NCI-H146 (cell line): ENCODE data around the gene A4GALT.
"Not testable (repeated sequence)": the region's sequence is repeated elsewhere in the genome, so short reads cannot be mapped to it uniquely, and the experiment has no call there.

Experiments used
- DNase-seq: peaks from one replicate; lab custom pipeline; 2025; lab: John Stamatoyannopoulos, UW

Gene A4GALT

DNA sequence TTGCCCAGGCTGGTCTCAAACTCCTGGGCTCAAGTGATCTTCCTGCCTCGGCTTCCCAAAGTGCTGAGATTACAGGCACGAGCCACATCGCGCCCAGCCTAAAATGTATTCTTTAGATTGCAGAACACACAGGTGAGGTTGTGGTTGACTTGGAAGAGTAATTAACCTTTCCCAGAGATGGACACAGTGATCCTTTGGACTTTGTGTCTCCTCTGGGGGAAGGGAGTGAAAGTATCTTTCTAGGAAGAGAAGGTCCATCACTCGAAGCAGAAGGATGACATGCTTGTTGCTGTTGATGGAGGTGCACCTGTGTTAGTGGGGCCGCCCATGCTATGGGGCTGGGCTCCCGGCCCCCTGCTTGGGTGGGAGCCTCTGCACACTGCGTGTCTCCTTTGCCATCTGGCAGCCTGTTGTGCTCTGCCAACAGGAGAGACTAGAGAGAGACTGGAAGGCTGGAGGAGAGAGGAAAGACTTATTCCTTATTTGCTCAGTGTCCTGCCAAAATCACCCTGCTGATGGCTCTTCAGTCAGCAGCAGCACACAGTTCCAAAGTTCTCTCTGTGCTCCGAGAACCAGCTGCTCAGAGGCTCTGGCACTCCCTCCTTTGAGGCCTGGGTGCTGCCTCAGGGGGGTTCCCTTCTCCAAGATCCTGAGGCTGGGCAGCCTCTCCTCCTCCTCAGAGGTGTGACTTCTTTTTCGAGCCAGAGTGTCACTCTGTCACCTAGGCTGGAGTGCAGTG, 38.4 kb downstream of the A4GALT start:
- no peak for DNase-seq

DNA sequence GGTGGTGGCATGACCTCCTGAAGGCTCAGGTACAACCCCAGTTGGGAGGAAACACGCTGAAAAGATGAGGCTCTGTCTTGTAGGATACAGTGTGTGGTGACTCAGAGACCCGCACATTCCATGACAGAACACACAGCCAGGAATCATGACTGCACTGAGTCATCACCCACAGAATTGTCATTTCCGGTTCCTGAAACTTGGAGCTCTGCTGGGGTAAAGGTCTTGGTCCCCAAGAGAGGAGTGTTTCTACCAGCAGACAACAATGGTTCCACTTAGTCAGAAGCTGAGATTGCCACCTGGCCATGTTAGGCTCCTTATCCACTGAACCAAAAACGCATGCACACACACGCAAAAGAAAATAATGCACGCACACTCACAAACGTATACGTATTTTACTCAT, 40.0 kb downstream of the A4GALT start:
- no peak for DNase-seq

DNA sequence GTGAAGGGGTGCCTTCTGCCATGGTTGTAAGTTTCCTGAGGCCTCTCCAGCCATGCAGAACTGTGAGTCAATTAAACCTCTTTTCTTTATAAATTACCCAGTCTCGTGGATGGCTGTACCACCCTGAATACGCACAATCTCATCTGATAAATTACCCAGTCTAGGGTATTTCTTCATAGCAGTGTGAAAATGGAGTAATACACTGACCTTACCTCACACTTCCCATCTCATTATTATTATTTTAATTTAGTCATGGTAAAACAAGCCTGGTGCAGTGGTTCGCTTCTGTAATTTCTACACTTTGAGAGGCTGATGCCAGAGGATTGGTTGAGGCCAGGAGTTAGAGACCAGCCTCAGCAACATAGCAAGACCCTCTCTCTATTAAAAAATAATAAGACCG, 41.0 kb downstream of the A4GALT start:
- no peak for DNase-seq

DNA sequence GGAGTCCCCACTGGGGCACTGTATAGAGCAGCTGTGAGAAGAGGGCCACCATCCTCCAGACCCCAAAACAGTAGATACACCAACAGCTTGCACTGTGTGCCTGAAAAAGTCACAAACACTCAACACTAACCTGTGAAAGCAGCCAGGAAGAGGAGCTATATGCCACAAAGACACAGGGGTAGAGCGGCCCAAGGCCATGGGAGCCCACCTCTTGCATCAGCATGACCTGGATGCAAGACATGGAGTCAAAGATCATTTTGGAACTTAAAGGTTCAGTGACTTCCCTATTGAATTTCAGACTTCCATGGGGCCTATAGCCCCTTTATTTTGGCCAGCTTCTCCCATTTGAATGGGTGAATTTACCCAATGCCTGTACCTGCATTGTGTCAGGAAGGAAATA, 41.8 kb downstream of the A4GALT start:
- DNase-seq: no peak

DNA sequence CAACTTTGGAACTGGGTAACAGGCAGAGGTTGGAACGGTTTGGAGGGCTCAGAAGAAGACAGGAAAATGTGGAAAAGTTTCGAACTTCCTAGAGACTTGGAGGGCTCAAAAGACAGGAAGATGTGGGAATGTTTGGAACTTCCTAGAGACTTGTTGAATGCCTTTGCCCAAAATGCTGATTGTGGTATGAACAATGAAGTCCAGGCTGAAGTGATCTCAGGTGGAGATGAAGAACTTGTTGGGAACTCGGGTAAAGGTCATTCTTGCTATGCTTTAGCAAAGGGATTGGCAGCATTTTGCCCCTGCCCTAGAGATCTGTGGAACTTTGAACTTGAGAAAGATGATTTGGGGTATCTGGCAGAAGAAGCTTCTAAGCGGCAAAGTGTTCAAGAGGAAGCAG, 42.7 kb downstream of the A4GALT start:
- DNase-seq: not testable (repeated sequence)

DNA sequence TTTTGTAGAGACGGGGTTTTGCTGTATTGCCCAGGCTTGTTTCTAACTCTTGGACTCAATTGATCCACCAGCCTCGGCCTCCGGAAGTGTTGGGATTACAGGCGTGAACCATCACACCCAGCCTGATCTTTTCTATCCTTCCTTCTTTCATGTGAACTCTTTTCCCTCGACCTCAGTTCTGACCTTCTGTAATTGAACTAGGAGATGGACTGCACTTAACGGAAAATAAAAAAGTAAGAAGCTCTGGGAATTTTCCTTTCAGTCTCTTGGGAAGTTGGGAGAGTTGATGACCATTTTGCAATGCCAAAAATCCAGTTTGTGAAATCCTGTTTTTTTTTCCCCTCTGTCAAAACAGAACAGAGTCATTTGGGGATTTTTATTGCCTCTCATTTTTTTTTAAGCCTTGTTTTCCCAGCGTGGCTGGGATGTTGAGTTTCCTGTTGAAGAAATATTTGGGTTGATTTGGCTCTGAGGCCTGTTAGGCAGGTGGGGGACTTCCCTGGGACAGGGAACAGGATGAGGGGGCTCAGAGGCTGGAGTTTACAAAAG, 44.5 kb downstream of the A4GALT start:
- DNase-seq: no peak

DNA sequence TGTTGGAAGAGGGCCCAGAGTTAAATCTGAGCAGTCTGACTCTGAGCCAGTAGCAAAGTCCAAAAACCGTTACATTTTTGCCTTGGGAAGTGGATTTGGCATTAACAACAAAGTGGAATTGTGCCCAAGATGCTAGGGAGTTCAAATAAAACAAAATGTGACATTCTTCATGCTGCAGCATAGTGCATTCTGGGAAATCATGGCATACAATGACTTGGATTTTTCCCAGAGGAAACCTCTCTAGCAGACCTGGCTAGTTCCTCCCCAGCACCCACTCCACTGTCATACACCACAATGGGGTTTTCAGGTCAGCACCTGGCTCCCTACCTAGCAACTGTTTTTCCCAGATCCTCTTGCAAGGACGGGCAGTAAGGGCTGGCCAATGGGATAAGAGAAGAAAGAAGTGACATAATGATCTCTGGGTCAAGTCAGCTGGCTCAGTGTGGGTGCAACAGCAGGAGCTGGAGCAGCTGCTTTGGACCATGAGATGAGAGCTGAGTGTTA, 46.7 kb downstream of the A4GALT start:
- DNase-seq: peak; percentile 14

DNA sequence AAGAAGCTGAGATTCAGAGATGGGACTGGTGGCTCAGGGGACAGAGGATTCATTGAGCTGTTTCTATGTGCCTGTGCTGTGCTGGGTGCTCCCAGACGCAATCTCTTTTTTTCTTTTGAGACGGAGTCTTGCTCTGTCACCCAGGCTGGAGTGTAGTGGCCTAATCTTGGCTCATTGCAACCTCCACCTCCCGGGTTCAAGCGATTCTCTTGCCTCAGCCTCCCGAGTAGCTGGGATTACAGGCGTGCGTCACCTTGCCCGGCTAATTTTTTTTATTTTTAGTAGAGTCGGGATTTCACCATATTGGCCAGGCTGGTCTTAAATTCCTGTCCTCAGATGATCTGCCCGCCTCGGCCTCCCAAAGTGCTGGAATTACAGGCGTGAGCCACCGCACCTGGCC, 47.6 kb downstream of the A4GALT start:
- not testable (repeated sequence) for DNase-seq

DNA sequence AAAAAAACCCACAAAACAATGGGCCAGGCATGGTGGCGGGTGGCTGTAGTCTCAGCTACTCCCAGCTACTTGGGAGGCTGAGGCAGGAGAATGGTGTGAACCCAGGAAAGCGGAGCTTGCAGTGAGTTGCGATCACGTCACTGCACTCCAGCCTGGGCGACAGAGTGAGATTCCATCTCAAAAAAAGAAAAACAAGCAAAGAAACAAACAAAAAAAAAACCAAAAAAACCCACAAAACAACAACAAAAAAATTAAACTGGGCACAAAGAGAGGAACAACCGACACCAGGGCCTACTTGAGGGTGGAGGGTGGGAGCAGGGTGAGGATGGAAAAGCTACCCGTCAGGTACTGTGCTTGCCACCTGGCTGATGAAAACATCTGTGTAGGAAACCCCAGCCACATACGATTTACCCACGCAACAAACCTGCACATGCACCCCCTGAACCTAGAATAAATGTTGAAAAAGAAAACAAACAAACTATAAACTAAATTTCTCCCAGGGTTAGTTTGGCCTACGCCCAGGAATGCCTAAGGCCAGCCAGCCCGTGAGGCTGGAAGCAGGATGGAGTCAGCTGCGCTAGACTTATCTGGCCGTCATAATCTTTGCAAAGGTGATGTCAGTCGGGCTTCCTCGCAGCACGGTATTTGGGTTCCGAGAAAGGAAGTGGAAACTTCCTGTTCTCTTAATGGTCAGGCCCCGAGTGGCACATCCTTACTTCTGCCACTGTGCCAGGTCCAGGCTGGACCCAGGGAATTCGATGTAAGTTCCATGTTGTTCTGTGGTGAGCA, 49.6 kb downstream of the A4GALT start:
- DNase-seq: no peak

DNA sequence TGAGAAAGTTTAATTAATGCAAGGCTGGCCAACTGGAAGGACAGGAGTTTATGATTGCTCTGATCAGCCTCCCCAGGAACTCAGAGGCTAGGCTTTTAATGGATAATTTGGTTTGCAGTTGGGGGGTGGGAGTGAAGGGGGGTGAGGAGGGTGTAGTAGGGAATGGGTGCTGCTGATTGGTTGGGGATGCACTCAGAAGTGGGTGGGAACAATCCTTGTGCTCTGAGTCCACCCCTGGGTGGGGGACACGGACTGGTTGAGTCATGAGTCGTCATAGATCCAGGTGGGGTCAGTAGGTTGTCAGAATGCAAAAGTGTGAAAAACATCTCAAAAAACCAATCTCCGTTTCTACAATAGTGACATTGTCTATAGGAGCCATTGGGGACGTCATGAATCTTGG, 50.6 kb downstream of the A4GALT start:
- no peak for DNase-seq

DNA sequence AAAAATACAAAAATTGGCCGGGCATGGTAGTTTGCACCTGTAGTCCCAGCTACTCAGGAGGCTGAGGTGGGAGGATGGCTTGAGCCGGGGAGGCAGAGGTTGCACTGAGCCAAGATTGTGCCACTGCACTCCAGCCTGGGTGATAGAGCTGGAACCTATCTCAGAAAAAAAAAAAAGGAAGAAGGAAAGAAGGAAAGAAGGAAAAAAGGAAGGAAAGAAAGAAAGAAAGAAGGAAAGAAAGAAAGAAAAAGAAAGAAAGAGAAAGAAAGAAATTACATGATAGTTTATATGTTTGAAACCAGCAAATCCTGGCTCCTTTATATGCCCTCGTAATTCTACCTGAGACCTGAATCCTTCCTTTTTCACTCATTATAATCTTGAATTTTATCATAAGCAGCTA, 54.3 kb downstream of the A4GALT start:
- DNase-seq: not testable (repeated sequence)

DNA sequence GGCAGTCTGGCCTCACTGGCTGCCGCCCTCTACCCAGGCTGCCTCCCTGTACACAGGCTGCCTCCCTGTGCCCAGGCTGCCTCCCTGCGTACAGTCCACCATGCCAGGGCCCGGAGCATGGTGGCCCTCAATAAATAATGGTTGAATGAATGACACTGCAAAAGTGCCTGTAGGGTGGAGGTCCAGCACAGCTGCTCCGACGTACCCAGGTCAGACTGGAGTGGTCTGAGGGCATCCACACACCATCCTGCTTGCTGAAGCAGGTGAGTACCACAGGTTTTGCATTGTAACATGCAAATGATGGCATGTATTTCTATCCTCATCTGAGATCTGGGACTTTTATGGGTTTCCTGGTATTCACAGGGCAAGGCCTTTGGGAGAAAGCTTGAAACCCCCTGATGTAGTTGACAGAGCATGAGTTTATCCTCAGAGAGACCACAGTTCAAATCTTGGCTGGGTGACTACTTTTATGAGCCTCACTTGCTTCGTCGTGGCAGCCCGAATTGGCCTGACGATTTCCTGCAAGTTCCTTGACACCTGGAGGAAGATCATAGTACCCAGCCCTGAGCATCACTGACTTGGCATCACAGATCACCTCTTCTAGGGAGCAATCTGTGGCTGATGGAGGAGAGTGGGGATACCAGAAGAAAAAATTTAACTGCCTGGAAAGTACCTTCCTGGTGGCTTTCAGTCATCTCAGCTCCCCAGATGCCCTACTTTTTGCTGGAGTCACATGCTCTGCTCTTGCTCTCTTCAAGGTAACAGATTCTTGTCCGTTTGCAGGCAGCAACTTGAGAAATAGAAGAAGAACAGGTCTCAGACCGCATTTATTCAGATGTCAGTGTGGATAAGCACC, 55.5 kb downstream of the A4GALT start:
- DNase-seq: no peak

DNA sequence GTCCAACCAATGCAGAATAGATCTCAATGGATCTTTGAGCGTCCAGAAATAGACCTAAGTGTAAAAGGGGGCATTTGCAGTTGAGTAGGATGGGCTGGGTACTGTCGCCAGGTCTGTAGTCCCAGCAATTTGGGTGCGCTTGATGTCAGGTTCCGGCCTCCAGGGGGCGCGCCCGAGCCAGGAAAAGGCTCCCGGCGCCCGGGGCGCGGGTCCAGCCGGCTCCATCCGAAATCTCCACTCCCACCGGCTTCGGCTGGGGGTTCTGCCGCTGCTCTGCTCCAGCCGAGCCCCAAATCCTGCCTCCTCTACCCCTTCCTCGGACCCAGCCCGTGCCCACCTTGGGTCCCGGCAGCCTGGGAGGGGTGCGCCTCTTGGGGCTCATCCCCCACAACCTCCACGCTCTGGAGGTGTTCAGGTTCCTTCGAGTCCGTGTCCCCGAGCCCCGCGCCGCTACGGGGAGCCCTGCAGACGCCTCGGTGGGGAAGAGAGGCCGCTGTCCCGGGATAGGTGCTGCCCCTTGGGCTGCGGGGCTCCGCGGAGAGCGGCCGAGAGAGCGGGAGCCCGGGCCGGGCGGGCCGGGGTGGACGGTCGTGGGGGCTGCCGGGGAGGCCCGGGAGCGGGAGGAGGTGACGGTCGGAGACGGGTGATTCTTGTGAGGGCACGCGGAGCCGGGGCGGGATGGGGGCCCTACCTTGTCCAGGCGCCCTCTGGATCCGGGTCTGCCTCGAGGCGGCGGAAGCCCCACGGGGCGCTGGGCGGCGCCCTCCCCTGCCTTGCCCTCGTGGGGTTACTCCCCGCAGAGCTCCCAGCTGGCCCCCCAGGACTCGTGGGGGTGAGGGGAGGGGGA, 58.5 kb downstream of the A4GALT start:
- DNase-seq: peak; percentile 57

DNA sequence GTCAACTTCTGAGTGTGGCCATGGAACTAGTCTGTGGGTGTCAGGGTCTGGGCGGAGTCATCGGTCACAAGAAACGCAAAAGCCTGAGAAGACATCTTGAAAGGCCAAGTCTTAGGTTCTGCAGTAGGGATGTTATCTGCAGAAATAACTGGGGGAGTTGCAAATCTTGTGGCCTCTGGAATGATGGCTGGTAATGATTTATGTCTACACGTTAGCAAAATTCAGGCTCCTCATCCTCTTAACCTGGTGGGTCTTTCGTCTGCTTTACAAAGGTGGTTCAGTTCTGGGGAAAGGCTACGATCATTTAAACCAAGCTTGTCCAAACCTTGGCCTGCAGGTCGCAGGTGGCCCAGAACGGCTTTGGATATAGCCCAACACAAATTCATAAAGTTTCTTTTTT, 64.1 kb downstream of the A4GALT start:
- no peak for DNase-seq

DNA sequence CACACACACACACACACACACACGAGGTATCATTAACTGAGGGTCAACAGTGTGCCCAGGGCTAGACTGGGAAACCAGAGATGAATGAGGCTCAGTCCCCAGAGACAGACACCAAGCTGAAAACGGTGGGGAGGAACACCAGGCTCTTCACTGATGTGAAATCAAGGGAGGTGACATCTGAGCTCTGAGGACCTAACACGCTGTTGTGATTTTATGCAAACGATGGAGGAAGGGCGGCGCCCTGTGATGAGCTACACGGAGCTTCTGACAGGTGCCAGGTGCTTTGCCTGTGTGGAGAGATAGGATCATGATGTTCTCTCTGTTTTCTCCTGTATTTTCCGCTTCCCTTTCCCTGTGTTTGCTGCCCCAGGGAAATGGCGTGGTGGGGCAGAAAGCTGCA, 65.0 kb downstream of the A4GALT start:
- DNase-seq: peak; percentile 69

DNA sequence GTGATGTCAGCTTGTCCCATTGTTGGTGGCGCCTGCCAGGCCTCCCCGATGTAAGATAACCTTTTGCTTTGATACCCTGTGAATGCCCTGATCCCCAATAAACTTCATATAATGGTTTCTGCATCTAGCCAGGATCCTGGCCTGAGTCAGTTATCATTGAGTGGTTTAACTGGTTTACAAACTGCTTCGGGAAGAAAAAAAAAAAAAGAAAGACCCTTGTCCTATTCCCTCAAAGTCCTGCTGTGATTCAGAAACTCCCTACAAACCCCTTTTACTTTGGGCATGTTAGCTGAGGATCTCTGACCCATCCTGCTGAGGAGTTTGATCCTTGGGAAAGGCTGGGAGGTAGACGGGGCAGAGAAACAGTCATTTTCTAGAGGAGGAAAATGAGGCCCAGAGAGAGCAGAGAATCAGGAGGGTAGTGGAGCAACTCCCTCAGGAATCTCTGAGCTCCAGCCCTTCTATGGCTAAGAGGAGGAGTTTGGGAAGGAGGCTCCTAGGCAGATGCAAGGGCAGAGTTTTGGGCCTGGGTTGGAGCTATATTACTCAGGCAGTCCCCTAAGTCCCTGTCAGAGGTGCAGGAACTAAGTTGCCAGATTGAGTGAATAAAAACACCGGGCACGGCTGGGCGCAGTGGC, 66.1 kb downstream of the A4GALT start:
- DNase-seq: no peak

DNA sequence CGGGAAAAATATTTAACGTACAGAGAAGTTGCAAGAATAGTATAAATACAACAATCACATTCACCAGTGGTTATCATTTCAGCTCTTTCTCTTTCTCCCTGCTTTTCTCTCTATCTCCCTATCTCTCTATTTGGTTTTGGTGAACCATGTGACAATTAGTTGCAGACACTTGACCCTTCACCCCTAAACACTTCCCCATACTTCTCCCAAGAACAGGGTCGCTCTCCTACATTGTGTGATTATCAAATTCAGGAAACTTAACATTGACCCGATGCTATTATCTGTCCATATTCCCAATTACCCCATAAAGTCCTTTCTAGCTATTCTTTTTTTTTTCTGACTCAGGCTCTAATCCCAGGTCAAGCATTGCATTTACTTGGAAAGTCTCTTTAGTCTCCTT, 66.7 kb downstream of the A4GALT start:
- no peak for DNase-seq

DNA sequence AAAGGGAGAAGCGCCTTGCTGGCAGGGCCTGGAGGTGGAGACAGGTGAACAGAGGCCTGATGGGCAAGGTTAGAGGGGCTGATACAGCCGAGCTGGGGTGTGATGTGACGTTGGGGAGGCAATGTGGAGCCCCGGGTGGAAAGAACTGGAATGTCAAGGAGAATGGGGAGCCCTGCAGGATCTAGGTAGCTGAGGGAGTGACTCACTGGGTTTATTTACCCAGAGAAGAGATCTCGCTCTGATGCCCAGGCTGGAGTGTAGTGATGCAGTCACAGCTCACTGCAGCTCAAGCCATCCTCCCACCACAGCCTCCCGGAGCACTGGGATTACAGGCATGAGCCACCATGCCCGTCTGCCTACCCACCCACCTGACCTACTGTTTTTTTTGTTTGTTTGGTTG, 69.5 kb downstream of the A4GALT start:
- DNase-seq: no peak

DNA sequence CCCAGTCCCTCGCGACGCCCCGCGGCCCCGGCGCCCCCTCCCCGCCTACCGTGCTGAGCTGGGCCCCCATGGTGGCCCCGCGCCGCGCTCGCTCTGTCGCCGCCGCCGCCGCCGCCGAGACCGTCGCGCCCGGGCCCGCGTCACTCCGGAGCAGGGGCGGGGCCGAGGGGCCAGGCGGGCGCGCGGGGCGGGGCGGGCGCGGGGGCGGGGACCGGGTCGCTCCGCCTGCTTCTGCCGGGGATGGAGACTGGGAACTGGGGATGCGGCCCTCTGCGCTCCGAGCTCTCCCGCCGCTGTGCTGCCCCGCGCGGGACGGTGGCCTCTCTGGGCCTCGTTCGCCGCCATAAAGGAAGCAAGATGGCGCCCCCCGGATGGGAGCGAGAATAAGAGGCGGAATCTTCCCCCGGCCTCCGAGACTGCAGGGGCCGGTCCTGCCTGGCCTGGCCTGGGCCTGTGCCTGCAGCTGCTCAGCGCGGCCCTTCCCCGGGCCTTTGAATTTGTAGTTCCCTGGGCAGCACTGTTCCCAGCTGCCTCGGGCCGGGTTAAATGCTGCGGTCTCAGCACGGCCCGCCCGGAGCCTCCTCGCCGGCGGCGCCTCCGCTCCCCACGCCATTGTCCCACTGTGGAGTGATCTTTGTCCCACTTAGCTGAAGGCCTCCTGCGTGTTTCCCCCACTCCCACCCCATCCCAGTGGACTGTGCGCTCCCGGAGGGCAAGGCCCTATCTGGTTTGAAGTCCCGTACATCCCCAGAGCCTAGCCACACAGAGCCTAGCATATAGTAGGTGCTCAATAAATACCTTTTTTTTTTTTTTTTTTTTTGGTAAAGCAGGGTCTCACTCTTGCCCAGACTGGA, 71.2 kb downstream of the A4GALT start, which contains the start of gene CYB5R3:
CYB5R3 (minus strand) TSS at position 147 of the 854 bp plus-strand sequence; CDS start at position 70, 77 bp downstream.
- peak; percentile 69 for DNase-seq
